HT-29 (cell line): ENCODE data around the gene SCGB1C1. TPM values are rescaled to one million over a fixed set of nuclear protein-coding genes. Genes with fewer than 3 reads are reported as not detected.

Experiments used
- small RNA-seq: library from RNA; depleted of rRNA; stranded (forward); fragments of <200 nt; gene quantifications from one replicate; pipeline ENCODE3, GENCODE V24; 2014
- total RNA-seq: library from RNA; depleted of rRNA; stranded (reverse); fragments of >200 nt; shearing (Covaris generic); gene quantifications from 2 replicates; pipeline ENCODE4 v1.2.3, GENCODE V29; 2014; rRNA removed

SCGB1C1 gene
- total RNA-seq, 1 experiment from 2014 or later, result not detected

Small RNA genes lying within 50 kb of the gene (small RNA-seq; reads per million reads assigned to genes)
- gene RNU6-447P, result not detected

Other genes starting within 250 kb of the SCGB1C1 start
- gene BET1L, start 14.3 kb downstream of the SCGB1C1 start, total RNA-seq, result 45.6 and 47.9 TPM in 2 replicates
- gene RIC8A, start 14.6 kb downstream of the SCGB1C1 start, total RNA-seq, result 253 and 283 TPM in 2 replicates
- gene SIRT3, start 43.3 kb downstream of the SCGB1C1 start, total RNA-seq, result 8.6 and 11.5 TPM in 2 replicates
- 235 TPM in 2 replicates for gene PSMD13, start 43.9 kb downstream of the SCGB1C1 start, total RNA-seq
- not detected in 2 replicates for gene NLRP6, start 85.3 kb downstream of the SCGB1C1 start, total RNA-seq
- gene PGGHG, start 96.0 kb downstream of the SCGB1C1 start, total RNA-seq, result 175 and 194 TPM in 2 replicates
- not detected in 2 replicates for gene IFITM5, start 106.4 kb downstream of the SCGB1C1 start, total RNA-seq
- gene IFITM2, start 114.7 kb downstream of the SCGB1C1 start, total RNA-seq, result 31.2 and 32.3 TPM in 2 replicates
- gene IFITM1, start 121.0 kb downstream of the SCGB1C1 start, total RNA-seq, result 6.8 and 7.6 TPM in 2 replicates
- gene IFITM3, start 127.8 kb downstream of the SCGB1C1 start, total RNA-seq, result 10.6 and 30.1 TPM in 2 replicates
- not detected in 2 replicates for gene B4GALNT4, start 176.4 kb downstream of the SCGB1C1 start, total RNA-seq
- gene PKP3, start 201.1 kb downstream of the SCGB1C1 start, total RNA-seq, result 284 and 306 TPM in 2 replicates
- 295 and 312 TPM in 2 replicates for gene SIGIRR, start 221.9 kb downstream of the SCGB1C1 start, total RNA-seq
- 63.7 and 94.0 TPM in 2 replicates for gene ANO9, start 248.9 kb downstream of the SCGB1C1 start, total RNA-seq